Stimulated activated naive CD8-positive, alpha-beta T cell treated with anti-CD3 and anti-CD28 coated beads, Interleukin-15, Interleukin-2, amounts not matched to agents 100 U/mL and 50 U/mL, for 24 hours (primary cell): ENCODE measurements around the gene MICAL2.

Experiments
- ATAC-seq: fragments of 150-1000 bp; cut with Tn5 transposase; one replicate; pipeline ENCODE4 v1.10.0; 2021
- DNase-seq: peaks from one replicate; pipeline ENCODE4 v3.0.0; 2021

MICAL2 gene

DNA sequence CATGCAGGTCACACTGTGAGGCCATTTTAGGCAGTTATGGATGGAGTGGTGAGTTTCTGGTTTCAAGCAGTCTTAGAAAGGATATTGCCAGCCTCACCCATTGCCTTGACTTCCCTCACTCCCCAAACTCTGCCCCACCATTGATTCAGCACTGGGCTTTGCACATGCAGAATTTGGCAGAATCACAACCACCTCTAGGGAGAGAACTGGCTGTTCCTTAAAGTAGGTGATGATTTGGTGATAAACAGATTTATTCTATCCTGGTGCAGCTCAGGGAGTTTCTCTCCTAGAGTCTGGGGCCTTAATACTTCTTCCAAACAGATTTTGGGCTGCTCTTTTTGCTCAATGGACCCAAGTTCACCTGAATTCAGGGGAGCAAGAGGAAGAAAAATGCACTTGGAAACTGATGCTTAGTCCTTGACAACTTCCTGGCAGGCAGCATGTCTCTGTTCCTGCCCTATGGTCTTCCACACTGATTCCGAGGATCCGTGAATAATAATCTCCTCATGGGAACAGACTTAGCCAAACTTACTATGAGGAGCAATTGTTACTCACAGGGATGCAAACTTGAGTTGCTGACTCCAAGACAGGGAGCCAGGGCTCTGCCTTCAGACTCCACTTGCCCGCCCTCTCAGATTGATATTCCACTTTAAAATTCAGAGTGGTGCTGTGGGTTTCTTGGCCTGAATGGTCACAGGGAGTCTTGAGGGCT, 137.3 kb downstream of the MICAL2 start:
- DNase-seq (no peak), ATAC-seq (no peak)

GRCh38 chr11:12248330-12248729, 137.9 kb downstream of the MICAL2 start:
- no peak for DNase-seq
- no peak for ATAC-seq

DNA sequence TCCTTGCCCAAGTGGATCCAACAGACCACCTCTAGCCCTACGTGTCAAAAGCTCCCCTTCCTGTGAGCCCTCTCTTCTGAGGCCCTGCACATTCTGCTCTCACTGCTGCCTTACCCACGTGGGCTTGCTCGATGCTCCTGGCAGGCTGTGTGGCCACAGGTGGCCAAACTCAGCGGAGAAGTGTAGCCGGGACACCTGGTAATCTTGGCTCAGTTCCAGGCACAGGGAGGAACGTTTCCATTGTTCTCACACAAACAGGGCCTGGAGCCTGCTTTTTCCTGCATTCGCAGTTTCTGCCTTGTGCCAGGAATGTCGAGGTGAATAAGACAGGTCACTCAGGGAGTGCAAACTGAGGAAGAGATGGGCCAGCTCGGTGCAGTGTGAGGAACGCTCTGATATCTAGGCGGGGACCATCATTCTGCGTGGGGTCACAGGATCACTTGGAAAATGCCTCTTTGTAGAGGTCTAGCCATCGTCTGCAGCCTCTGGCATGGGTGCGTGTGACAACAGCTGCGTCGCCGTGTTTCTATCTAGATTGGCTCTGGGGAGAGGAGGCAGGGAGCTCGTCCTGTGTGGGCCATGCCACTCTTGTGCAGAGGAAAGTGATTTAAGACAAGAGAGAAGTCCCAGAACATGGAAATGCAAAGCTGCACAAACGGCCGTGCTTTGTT, 139.3 kb downstream of the MICAL2 start:
- DNase-seq (no peak), ATAC-seq (no peak)

DNA sequence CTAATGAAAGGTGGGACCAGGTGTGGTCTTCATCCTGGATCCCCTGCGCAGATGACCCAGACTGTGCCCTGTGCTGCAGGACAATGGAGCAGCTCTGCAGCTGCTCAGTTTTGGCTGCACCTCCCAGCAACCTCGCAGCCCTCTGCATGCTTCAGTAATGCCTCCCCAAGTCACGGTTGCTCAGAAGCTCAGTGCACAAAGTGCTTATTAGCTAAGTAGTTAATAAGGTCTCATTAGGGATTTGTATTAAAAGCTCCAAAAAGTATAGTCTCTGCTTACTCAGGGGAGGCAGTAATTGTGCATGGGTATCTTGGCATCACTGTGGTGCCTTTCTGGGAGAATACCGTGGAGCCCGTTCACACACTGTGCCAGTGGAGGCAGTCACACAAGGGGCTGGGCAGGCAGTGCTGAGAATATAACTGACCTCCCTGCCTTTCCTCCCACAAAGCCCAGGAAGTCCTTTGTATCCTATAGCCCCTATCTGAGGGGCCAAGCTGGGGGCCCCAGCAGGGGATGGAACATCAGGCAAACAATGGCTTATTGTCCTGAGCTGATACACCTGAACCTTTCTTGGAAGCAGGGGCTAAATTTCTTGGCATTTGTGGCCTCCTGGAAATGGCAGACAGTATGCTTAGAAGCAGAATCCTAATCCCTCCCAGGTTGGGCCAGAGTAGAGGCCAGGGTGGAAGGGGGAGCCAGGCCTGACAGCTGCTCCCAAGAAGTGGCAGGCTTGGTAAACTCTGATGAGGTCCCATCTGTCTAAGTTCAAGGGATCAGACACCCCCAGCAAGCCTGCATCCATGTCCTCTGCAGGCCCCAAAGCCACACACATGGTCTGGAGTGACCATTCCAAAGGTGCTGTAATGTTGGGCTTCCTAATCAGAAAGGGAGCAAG, 141.5 kb downstream of the MICAL2 start:
- DNase-seq (no peak), ATAC-seq (no peak)

GRCh38 chr11:12253843-12254281, 143.5 kb downstream of the MICAL2 start:
- DNase-seq (no peak), ATAC-seq (no peak)

DNA sequence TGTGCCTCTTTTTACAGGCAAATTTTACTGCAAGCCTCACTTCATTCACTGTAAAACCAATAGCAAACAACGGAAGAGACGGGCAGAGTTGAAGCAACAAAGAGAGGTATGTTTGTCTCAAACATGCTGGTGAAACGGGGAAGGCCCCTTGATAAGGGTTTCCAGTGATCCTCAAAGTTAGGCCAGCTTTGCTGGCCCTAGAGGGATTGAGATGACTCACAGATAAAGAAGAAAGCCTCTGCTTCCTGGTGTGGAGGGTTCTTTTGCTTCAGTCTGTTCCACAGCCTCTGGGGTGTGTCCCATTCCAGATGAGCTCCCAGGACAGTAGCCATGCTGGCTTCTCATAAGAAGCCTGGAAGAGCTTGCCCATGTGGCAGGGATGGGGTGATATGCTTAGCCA, 148.1 kb downstream of the MICAL2 start:
- ATAC-seq, result no peak

DNA sequence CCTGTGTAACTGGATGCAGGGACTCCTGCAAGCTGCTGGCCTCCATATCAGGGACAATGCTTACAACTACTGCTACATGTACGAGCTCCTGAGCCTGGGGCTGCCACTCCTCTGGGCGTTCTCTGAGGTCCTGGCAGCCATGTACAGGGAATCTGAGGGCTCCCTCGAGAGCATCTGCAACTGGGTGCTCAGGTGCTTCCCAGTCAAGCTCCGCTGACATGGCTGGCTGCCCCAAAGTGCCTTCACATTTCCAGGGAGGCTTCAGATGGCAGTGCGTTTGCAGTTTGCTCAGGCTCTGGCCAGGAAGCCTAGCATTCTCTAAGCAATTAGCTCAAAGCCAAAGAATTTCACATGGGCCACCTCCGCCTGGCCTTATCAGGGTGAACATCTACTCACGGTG, 149.6 kb downstream of the MICAL2 start:
- ATAC-seq (no peak), DNase-seq (no peak)

More for the DNA sequence above, 148.1 kb downstream of the MICAL2 start:
- no peak for DNase-seq

GRCh38 chr11:12260731-12261521, 150.5 kb downstream of the MICAL2 start:
- DNase-seq, result no peak
- ATAC-seq, result no peak

GRCh38 chr11:12261551-12261950, 151.2 kb downstream of the MICAL2 start:
- DNase-seq (no peak), ATAC-seq (no peak)

- ATAC-seq (no peak), DNase-seq (no peak)
These were observed 152.8 kb downstream of the MICAL2 start for GRCh38 chr11:12263141-12263693.

DNA sequence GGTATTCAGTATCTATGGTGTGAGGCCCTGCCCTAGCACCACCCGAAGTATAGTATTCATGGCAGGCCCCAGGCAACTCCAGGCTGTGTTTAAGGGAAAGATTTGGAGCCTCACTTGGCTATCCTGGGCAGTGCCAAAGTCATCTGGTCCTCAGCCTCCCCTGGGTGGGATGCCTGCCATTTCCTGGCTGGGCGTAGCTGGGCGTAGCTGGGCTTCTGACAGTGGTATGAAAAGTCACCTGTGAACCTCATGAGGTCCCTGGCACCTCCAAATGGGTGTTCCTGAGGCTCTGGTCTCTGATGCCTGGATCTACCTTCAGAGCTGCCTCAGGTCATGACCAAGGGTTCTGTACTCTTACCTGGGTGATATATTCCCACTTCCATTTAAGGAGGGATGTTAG, 154.0 kb downstream of the MICAL2 start:
- DNase-seq (no peak), ATAC-seq (no peak)

- ATAC-seq (no peak), DNase-seq (no peak)
These were observed 155.7 kb downstream of the MICAL2 start for GRCh38 chr11:12266132-12266531.

GRCh38 chr11:12266943-12267342, 156.6 kb downstream of the MICAL2 start:
- no peak for DNase-seq
- ATAC-seq, result no peak

DNA sequence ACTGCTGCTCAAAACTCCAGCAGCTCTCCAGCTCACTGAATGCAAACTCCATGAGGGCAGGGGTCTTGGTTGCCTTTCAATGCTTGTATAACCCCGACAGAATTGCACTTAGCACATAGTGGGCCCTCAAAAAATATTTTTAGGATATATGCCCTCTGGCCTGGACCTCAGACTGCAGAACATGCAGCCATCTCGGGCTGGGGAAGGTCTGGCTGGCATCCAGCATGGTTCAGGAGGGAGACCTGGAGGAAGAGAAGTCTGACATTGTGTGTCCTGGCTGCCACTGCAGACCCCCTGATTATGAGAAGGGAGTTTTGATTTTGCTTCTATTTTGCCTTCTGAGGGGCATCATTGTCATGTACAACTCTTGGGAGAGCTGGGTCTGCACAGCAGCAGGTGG, 157.5 kb downstream of the MICAL2 start:
- ATAC-seq (no peak), DNase-seq (no peak)

DNA sequence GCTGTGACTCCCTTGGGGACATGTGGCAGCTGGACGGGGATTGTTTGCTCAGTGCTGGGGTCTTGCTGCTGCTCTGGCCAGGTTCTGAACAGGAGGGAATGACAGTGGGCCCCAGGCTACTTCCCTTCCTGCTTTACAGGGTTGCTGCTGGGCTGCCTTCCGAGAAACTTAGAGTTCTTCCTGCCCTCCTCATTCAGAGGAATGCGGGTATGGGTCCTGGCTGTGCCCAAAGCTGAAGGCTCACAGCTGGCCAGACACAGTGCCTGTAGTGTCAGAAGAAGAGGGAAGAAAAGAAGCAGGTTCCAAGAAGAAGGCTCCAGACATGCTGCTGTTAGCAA, 158.7 kb downstream of the MICAL2 start:
- DNase-seq, result no peak
- ATAC-seq, result no peak

DNA sequence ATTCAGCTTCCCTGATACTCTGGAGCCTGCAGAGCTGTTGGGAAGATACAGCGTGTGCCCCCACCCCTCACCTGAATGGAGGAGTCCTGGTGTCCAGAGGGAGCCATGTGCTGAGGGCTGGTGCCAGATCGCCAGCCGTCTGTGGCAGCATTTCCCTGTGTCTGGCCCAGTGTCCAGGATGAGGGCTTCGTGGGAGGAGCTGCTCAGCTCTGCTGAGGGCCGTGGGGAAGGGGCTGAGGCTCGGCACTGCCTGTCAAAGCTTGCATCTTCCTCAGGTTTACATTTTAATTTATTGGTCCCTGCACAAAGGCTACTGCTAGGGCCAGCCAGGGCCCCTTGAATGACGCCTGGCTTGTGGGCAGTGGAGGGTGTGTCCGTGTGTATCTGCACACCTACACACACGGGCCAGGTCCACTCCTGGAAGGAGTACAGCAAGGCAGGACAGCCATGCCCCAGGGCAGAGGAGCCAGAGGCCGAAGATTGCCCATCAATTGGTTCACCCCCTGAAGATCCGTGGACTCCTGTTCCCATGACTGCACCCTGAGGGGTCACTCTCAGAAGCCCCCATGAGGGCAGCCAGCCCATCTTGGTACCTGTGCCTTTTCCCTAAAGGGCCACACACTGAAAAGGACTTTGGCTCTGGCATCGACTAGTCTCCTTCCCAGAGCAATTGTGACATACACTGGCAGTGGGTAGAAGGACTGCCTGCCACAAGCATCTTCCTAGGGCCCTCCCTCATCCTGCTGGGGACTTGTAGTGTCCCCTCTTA, 159.2 kb downstream of the MICAL2 start:
- no peak for DNase-seq
- ATAC-seq, result no peak

DNA sequence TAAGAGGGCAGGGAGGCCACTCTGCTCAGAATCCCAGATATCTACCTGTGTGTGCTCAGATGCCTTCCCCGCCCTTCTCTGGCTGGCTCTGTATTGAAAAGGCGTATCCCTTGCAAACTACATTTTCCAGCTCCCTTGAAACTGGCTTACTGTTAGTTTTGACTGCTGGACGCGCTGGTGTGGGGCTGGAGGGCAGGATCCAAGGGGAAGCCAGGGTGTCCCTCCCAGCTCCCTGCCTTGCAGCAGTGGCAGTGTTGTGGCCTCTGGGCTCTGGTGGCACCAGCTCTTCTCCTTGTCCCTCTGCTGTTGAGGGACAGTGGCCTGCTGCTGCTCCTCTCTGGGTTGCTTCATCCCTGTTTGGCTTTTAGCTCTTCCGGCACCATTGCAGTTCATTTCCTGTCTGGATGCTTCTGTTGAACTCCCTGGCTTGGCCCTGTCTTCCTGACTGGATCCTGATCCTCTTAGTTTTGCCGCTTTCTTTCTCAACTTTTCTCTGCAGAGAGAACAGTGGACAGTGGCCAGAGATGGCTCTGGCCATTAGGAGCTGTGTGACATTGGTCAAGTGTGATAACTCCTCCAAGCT, 159.9 kb downstream of the MICAL2 start:
- DNase-seq, result no peak
- no peak for ATAC-seq

DNA sequence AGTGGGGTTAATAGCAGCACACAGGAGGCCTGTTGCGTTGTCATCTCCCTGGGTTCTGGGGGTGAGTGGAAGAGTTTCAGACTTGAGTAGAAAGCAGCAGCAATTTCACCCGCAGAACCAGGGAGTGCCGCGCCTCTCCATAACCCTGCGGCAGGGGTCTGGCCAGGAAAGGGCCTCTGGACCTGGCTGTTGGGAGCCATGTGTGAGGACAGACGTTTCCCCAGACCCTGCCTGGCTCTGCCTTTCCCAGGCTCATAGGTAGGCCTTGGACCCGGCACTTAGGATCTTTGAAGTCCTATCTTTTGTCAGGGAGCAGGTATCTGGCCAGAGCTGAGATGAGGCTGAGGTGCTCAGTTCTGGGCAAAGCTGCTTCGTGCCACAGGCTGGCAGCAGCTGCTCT, 160.4 kb downstream of the MICAL2 start:
- no peak for ATAC-seq

DNA sequence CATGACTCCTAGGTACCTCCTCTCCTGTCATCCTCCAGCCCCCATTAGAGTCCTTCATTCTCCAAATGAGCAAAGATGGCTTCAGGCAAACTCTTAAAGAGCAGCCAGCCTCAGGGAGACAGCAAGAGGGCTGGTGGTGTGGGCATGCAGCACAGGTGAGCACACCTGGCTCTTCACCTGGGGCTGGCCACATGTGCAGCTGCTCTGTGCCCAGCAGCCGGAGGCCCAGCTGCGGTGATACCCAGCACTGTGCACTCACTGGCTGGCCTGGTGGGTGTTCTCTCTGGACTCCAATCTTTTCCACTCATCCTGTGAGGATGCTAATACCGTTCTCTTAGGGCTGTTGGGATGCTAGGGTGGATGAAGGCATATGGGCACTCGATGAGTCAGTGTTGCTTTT, 160.9 kb downstream of the MICAL2 start:
- DNase-seq (no peak), ATAC-seq (no peak)

More for the DNA sequence above, 160.4 kb downstream of the MICAL2 start:
- no peak for DNase-seq

DNA sequence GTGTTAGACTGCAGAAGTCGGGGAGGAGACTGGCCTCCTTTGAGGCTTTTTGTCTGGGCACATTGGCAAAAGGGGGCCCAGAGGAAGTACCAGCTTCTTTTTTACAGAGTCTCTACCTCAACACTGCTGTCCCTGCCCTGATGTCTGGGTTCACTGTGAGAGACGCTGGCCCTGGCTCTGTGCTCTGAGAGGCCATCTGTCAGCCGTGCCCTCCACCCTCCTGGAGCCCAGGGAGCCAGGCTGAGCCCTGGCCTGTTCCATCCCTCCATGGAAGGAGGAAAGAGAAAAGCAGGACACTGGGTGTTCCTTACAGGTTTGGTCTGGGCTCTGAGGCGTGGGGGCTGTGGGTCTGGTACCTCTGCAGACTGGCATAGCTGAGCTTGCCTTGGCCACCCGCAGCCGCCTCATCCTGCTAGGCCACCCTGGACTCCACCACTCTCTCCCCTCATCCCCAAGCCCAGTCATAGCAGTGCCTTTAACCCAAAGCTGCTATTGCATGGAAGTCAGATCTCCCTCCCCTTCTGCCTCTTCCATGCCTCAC, 161.5 kb downstream of the MICAL2 start:
- ATAC-seq (no peak), DNase-seq (no peak)
